NB4 (cell line): Measurements from ENCODE around the gene ADCY5.

Experiments
- DNase-seq: peaks from one replicate; pipeline ENCODE4 v3.0.0; 2010; ENCODE audit warnings: low read depth
- H3K4me3 ChIP-seq: one replicate; pipeline ENCODE4 v1.5.1; 2011; ENCODE audit warnings: mild to moderate bottlenecking, low read depth, low read length, moderate library complexity
- CTCF ChIP-seq: IDR thresholded peaks from one replicate; pipeline ENCODE4 v1.5.1; 2012; ENCODE audit warnings: low read depth, low read length
- MAX ChIP-seq: IDR thresholded peaks from 2 replicates; pipeline ENCODE4 v1.6.1; 2011; ENCODE audit warnings: low read depth, low read length
- MYC ChIP-seq: IDR thresholded peaks from 2 replicates; pipeline ENCODE4 v1.6.1; 2011; ENCODE audit warnings: low read depth, low read length
- POLR2A ChIP-seq: IDR thresholded peaks from 2 replicates; pipeline ENCODE4 v1.6.1; 2011; ENCODE audit warnings: mild to moderate bottlenecking; ENCODE audit not compliant: insufficient read length; ENCODE audit errors: extremely low read depth

ADCY5 gene

GRCh38 chr3:123486460-123486859 lies 37.6 kb upstream of the ADCY5 start:
- H3K4me3 ChIP-seq, result no peak overlapping the region
- TF ChIP-seq MYC, result no peak
- TF ChIP-seq CTCF, result no peak
- no peak for TF ChIP-seq POLR2A
- no peak for TF ChIP-seq MAX
- no peak for DNase-seq

GRCh38 chr3:123485551-123485950 lies 36.7 kb upstream of the ADCY5 start:
- H3K4me3 ChIP-seq, result no peak overlapping the region
- no peak for TF ChIP-seq MYC
- no peak for TF ChIP-seq MAX
- no peak for TF ChIP-seq CTCF
- no peak for TF ChIP-seq POLR2A
- DNase-seq, result no peak

GRCh38 chr3:123483146-123483545 lies 34.3 kb upstream of the ADCY5 start:
- no peak overlapping the region for H3K4me3 ChIP-seq
- TF ChIP-seq CTCF, result no peak
- TF ChIP-seq POLR2A, result no peak
- TF ChIP-seq MAX, result no peak
- no peak for TF ChIP-seq MYC
- DNase-seq, result no peak

GRCh38 chr3:123481722-123482457 lies 33.0 kb upstream of the ADCY5 start:
- DNase-seq, result no peak
- no peak for TF ChIP-seq POLR2A
- TF ChIP-seq CTCF, result no peak
- TF ChIP-seq MAX, result no peak
- TF ChIP-seq MYC, result no peak
- H3K4me3 ChIP-seq, result no peak overlapping the region

- TF ChIP-seq POLR2A, result no peak
- no peak for TF ChIP-seq MYC
- TF ChIP-seq CTCF, result no peak
- TF ChIP-seq MAX, result no peak
- no peak overlapping the region for H3K4me3 ChIP-seq
- DNase-seq, result no peak
These were observed 32.2 kb upstream of the ADCY5 start for GRCh38 chr3:123481071-123481470.
